Mesendoderm (in vitro differentiated cells): ENCODE measurements around the gene STK40.

Experiments
- DNase-seq: peaks from one replicate; pipeline ENCODE4 v3.0.0; 2013
- H2AK5ac ChIP-seq: 2 replicates; pipeline ENCODE4 v1.6.1; 2013; ENCODE audit warnings: low read length, inconsistent platforms
- H2BK120ac ChIP-seq: 2 replicates; pipeline ENCODE4 v1.6.1; 2013; ENCODE audit warnings: low read depth, mild to moderate bottlenecking, low read length, moderate library complexity, mixed read lengths
- H2BK15ac ChIP-seq: replicated peaks from 2 replicates; pipeline ENCODE4 v1.6.1; 2013; ENCODE audit warnings: low read depth, mild to moderate bottlenecking, moderate library complexity
- H2BK5ac ChIP-seq: 2 replicates; pipeline ENCODE4 v1.6.1; 2013; ENCODE audit warnings: low read length, inconsistent platforms
- H3K18ac ChIP-seq: 2 replicates; pipeline ENCODE4 v1.6.1; 2013; ENCODE audit warnings: mild to moderate bottlenecking, low read length, mixed read lengths
- H3K23ac ChIP-seq: one replicate; pipeline ENCODE4 v1.6.1; 2013; ENCODE audit warnings: low read length
- H3K27ac ChIP-seq: 2 replicates; pipeline ENCODE4 v1.5.1; 2013; ENCODE audit warnings: low read depth, mild to moderate bottlenecking, inconsistent platforms, low read length, moderate library complexity
- H3K27me3 ChIP-seq: 2 replicates; pipeline ENCODE4 v1.6.1; 2013; ENCODE audit warnings: low read length, control low read depth, mild to moderate bottlenecking, inconsistent platforms; ENCODE audit not compliant: insufficient read depth, poor library complexity
- H3K36me3 ChIP-seq: 2 replicates; pipeline ENCODE4 v1.6.1; 2013; ENCODE audit warnings: low read length, inconsistent platforms; ENCODE audit not compliant: control insufficient read depth, insufficient read depth
- H3K4ac ChIP-seq: one replicate; pipeline ENCODE4 v1.6.1; 2013; ENCODE audit warnings: low read depth, mild to moderate bottlenecking, low read length, moderate library complexity
- H3K4me1 ChIP-seq: 2 replicates; pipeline ENCODE4 v1.6.1; 2013; ENCODE audit warnings: low read depth, low read length, inconsistent platforms; ENCODE audit not compliant: control insufficient read depth
- H3K4me2 ChIP-seq: 2 replicates; pipeline ENCODE4 v1.6.1; 2013; ENCODE audit warnings: low read length
- H3K4me3 ChIP-seq: 2 replicates; pipeline ENCODE4 v1.5.1; 2013; ENCODE audit warnings: mild to moderate bottlenecking, low read length
- H3K56ac ChIP-seq: one replicate; pipeline ENCODE4 v1.6.1; 2013; ENCODE audit warnings: low read length
- H3K79me1 ChIP-seq: 2 replicates; pipeline ENCODE4 v1.6.1; 2013; ENCODE audit warnings: low read length, inconsistent platforms
- H3K79me2 ChIP-seq: 2 replicates; pipeline ENCODE4 v1.6.1; 2013; ENCODE audit warnings: mild to moderate bottlenecking, low read length; ENCODE audit not compliant: control insufficient read depth, insufficient read depth
- H3K9ac ChIP-seq: 2 replicates; pipeline ENCODE4 v1.6.1; 2013; ENCODE audit warnings: low read length, inconsistent platforms
- H4K5ac ChIP-seq: one replicate; pipeline ENCODE4 v1.6.1; 2013; ENCODE audit warnings: low read length
- H4K8ac ChIP-seq: one replicate; pipeline ENCODE4 v1.6.1; 2013; ENCODE audit warnings: low read depth, mild to moderate bottlenecking, control low read depth, low read length, moderate library complexity
- WGBS: extraction: QIAGEN DNeasy Blood & Tissue Kit; methylation state at CpG from one replicate; pipeline ENCODE4 v1.1.7; 2013; ENCODE audit warnings: low lambda C conversion rate, missing lambda C conversion rate; ENCODE audit not compliant: insufficient coverage; ENCODE audit errors: extremely low coverage; 5-methylcytosine and 5-hydroxymethylcytosine counted together

The STK40 gene

GRCh38 chr1:36303650-36304360 lies 81.9 kb downstream of the STK40 start:
- H2AK5ac ChIP-seq = no peak overlapping the region
- no CpG with 5 or more reads among the region's 23 CpGs for WGBS
- no peak overlapping the region for H3K23ac ChIP-seq
- H3K9ac ChIP-seq = no peak overlapping the region
- H4K8ac ChIP-seq = no peak overlapping the region
- no peak overlapping the region for H3K4ac ChIP-seq
- H3K79me1 ChIP-seq = peaks cover 6% of the 10 kb centered on the region
- H3K4me2 ChIP-seq = no peak overlapping the region
- H3K4me1 ChIP-seq = peaks cover 5% of the 10 kb centered on the region
- H2BK120ac ChIP-seq = no peak overlapping the region
- H3K56ac ChIP-seq = no peak overlapping the region
- DNase-seq = no peak
- no peak overlapping the region for H3K27ac ChIP-seq
- no peak overlapping the region for H4K5ac ChIP-seq
- H3K36me3 ChIP-seq = peaks cover 17% of the 10 kb centered on the region
- no peaks in the 10 kb centered on the region for H3K27me3 ChIP-seq
- no peak overlapping the region for H3K18ac ChIP-seq
- no peak overlapping the region for H2BK5ac ChIP-seq
- H3K4me3 ChIP-seq = no peak overlapping the region
- no peaks in the 10 kb centered on the region for H3K79me2 ChIP-seq
- H2BK15ac ChIP-seq = no peak overlapping the region

- no peak overlapping the region for H4K8ac ChIP-seq
- no peak overlapping the region for H3K23ac ChIP-seq
- H3K4me2 ChIP-seq = no peak overlapping the region
- H2BK5ac ChIP-seq = no peak overlapping the region
- H3K27me3 ChIP-seq = no peaks in the 10 kb centered on the region
- H2BK15ac ChIP-seq = no peak overlapping the region
- no peak overlapping the region for H2AK5ac ChIP-seq
- H3K27ac ChIP-seq = no peak overlapping the region
- H3K9ac ChIP-seq = no peak overlapping the region
- no peak overlapping the region for H3K56ac ChIP-seq
- H3K79me1 ChIP-seq = peaks cover 6% of the 10 kb centered on the region
- H3K36me3 ChIP-seq = peaks cover 17% of the 10 kb centered on the region
- peaks cover 5% of the 10 kb centered on the region for H3K4me1 ChIP-seq
- H3K18ac ChIP-seq = no peak overlapping the region
- H4K5ac ChIP-seq = no peak overlapping the region
- H3K4me3 ChIP-seq = no peak overlapping the region
- WGBS = no CpG with 5 or more reads among the region's 5 CpGs
- no peaks in the 10 kb centered on the region for H3K79me2 ChIP-seq
- H3K4ac ChIP-seq = no peak overlapping the region
- H2BK120ac ChIP-seq = no peak overlapping the region
- DNase-seq = no peak
Measured at GRCh38 chr1:36303244-36303643, 82.5 kb downstream of the STK40 start.

- Histone ChIP-seq H3K9ac (no peak overlapping the region), H2AK5ac (no peak overlapping the region), H3K79me1 (peaks cover 3% of the 10 kb centered on the region), H4K8ac (no peak overlapping the region), H3K18ac (no peak overlapping the region), H3K4me1 (peaks cover 1% of the 10 kb centered on the region), H2BK5ac (no peak overlapping the region), H2BK120ac (no peak overlapping the region), H3K27ac (no peak overlapping the region), H3K36me3 (peaks cover 19% of the 10 kb centered on the region), H3K27me3 (no peaks in the 10 kb centered on the region), H2BK15ac (no peak overlapping the region), H4K5ac (no peak overlapping the region), H3K23ac (no peak overlapping the region), H3K4me3 (no peak overlapping the region), H3K4ac (no peak overlapping the region), H3K79me2 (no peaks in the 10 kb centered on the region), H3K56ac (no peak overlapping the region), H3K4me2 (no peak overlapping the region)
- no CpG with 5 or more reads among the region's 1 CpG for WGBS
- DNase-seq = no peak
Measured at GRCh38 chr1:36301220-36301619, 84.5 kb downstream of the STK40 start.

DNA sequence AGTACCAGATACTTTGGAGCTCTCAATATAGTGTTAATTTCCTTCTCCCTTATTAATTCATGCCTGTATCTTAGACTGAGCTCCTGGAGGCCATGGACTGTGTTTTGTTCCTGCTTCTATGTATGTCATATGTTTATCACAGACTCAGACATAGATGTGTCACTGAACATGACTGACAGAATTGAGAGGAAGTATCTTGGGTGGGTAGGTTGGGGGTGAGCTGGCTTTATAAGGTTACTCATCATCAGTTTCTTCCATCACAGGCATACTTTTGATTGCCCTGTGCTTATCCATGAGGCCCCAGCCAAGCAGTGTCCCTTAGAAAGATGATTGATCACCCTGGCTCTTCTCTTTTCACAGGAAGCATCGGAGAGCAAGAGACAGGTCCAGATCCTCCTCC lies 85.2 kb downstream of the STK40 start:
- Histone ChIP-seq H3K9ac (no peak overlapping the region), H3K4me3 (no peak overlapping the region), H3K27me3 (no peaks in the 10 kb centered on the region), H3K36me3 (peaks cover 19% of the 10 kb centered on the region), H3K56ac (no peak overlapping the region), H3K4ac (no peak overlapping the region), H2AK5ac (no peak overlapping the region), H3K18ac (no peak overlapping the region), H3K23ac (no peak overlapping the region), H3K79me2 (no peaks in the 10 kb centered on the region), H4K5ac (no peak overlapping the region), H3K79me1 (peaks cover 3% of the 10 kb centered on the region), H3K27ac (no peak overlapping the region), H3K4me2 (no peak overlapping the region), H2BK5ac (no peak overlapping the region), H2BK120ac (no peak overlapping the region), H3K4me1 (no peaks in the 10 kb centered on the region), H2BK15ac (no peak overlapping the region), H4K8ac (no peak overlapping the region)
- DNase-seq = no peak
- no CpG with 5 or more reads among the region's 1 CpG for WGBS

DNA sequence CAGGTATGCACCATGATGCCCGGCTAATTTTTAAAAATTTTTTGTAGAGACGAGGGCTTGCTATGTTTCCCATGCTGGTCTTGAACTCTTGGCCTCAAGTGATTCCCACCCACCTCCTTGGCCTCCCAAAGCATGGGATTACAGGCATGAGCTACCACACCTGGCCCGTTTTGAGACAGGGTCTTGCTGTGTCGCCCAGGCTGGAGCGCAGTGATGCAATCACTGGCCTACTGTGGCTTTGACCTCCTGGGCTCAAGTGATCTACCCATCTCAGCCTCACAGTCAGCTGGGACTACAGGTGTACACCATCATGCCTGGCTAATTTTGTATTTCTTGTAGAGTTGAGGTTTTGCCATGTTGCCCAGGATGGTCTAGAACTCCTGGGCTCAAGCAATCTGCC lies 87.1 kb downstream of the STK40 start:
- Histone ChIP-seq H2BK15ac (no peak overlapping the region), H3K36me3 (peaks cover 19% of the 10 kb centered on the region), H4K5ac (no peak overlapping the region), H2BK5ac (no peak overlapping the region), H3K4ac (no peak overlapping the region), H3K4me1 (no peaks in the 10 kb centered on the region), H2BK120ac (no peak overlapping the region), H3K27me3 (no peaks in the 10 kb centered on the region), H3K23ac (no peak overlapping the region), H3K9ac (no peak overlapping the region), H3K27ac (no peak overlapping the region), H3K79me1 (peaks cover 3% of the 10 kb centered on the region), H3K4me3 (no peak overlapping the region), H4K8ac (no peak overlapping the region), H3K79me2 (no peaks in the 10 kb centered on the region), H3K4me2 (no peak overlapping the region), H3K56ac (no peak overlapping the region), H2AK5ac (no peak overlapping the region), H3K18ac (no peak overlapping the region)
- DNase-seq = no peak
- WGBS = no CpG with 5 or more reads among the region's 5 CpGs

GRCh38 chr1:36297062-36297461 lies 88.7 kb downstream of the STK40 start:
- H3K36me3 ChIP-seq = peaks cover 14% of the 10 kb centered on the region
- no peaks in the 10 kb centered on the region for H3K79me2 ChIP-seq
- H2AK5ac ChIP-seq = no peak overlapping the region
- H3K4me2 ChIP-seq = no peak overlapping the region
- no peak overlapping the region for H3K4ac ChIP-seq
- no peak overlapping the region for H3K18ac ChIP-seq
- DNase-seq = no peak
- no peak overlapping the region for H2BK15ac ChIP-seq
- no peak overlapping the region for H4K8ac ChIP-seq
- no peak overlapping the region for H4K5ac ChIP-seq
- no CpG with 5 or more reads among the region's 2 CpGs for WGBS
- no peaks in the 10 kb centered on the region for H3K4me1 ChIP-seq
- H2BK120ac ChIP-seq = no peak overlapping the region
- H3K4me3 ChIP-seq = no peak overlapping the region
- H2BK5ac ChIP-seq = no peak overlapping the region
- no peak overlapping the region for H3K27ac ChIP-seq
- no peaks in the 10 kb centered on the region for H3K27me3 ChIP-seq
- H3K23ac ChIP-seq = no peak overlapping the region
- peaks cover 3% of the 10 kb centered on the region for H3K79me1 ChIP-seq
- no peak overlapping the region for H3K9ac ChIP-seq
- no peak overlapping the region for H3K56ac ChIP-seq
